ENCODE data around the gene KCNIP4.

DNA sequence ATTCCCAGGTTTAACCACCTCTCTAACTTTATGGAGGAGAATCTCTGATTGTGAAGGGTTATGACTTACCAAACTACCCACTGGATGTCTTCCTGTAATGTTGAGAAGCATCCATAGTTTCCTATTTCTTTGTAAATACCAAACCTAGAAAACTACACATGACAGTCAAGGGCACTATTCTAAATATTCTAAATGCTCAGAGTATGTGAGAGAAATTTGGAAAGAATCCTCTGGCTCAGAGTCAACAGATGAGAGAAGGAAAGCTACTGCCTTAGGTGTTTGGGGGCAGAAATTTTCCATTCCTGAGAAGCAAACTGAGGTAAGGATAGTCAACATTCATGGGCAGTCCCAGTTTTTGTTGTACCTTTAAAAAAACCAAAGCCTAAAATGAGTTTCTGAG, 155.8 kb downstream of the KCNIP4 start:
- TF ChIP-seq, protein P1, sequence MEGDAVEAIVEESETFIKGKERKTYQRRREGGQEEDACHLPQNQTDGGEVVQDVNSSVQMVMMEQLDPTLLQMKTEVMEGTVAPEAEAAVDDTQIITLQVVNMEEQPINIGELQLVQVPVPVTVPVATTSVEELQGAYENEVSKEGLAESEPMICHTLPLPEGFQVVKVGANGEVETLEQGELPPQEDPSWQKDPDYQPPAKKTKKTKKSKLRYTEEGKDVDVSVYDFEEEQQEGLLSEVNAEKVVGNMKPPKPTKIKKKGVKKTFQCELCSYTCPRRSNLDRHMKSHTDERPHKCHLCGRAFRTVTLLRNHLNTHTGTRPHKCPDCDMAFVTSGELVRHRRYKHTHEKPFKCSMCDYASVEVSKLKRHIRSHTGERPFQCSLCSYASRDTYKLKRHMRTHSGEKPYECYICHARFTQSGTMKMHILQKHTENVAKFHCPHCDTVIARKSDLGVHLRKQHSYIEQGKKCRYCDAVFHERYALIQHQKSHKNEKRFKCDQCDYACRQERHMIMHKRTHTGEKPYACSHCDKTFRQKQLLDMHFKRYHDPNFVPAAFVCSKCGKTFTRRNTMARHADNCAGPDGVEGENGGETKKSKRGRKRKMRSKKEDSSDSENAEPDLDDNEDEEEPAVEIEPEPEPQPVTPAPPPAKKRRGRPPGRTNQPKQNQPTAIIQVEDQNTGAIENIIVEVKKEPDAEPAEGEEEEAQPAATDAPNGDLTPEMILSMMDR (IDR thresholded peaks at IDR 0.05) = no peak
- TF ChIP-seq POLR2A (IDR thresholded peaks at IDR 0.05) = no peak

All from heart left ventricle (tissue), 13 donors.